ENCODE data around the gene ATP8B1. TPM values are rescaled to one million over a fixed set of nuclear protein-coding genes. Genes with fewer than 3 reads are reported as not detected.

ATP8B1 gene
- total and polyA plus RNA-seq, 4 donors: 3.9 to 22.0 (median 5.7) TPM

DNA sequence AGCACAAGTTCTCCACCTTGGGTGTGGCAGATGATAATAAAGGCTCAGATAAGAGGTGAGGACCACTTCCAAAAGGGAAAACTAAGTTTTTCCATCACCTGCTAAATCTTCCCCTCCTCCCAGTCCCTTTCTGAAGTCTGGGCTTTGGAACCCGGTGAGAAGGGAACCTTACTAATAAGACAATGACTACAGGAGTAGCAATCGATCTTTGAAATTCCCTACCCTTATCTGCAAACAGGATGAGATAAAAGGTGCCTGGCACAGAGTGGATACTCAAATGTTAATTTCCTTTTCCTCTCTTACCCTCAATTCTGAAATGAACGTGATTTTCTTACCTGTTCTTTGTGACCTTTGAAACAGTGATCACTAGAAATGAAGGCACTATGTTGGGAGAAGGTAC lies 111.8 kb downstream of the ATP8B1 start:
- Histone ChIP-seq H3K27ac (ENCODE audit: low read depth in 1 of 2, low read length in 2 of 2) (no peak overlapping the region), H3K9ac (ENCODE audit: low read depth in 1 of 2, low read length in 2 of 2) (no peak overlapping the region), H3K4me3 (ENCODE audit: low read depth in 1 of 3, low read length in 3 of 3) (no peak overlapping the region), H3K36me3 (ENCODE audit: control insufficient read depth in 4 of 4, insufficient read depth in 3 of 4, low read depth in 1 of 4, low read length in 3 of 4) (peaks cover 0 to 4% (median under 1%) of the 10 kb centered on the region in 4 donors), H3K27me3 (ENCODE audit: control insufficient read depth in 4 of 4, insufficient read depth in 4 of 4, low read length in 3 of 4) (no peaks in the 10 kb centered on the region), H3K4me1 (ENCODE audit: control insufficient read depth in 4 of 4, insufficient read depth in 4 of 4, low read length in 3 of 4) (peaks cover 0 to 3% (median under 1%) of the 10 kb centered on the region in 4 donors), H3K9me3 (ENCODE audit: control insufficient read depth in 4 of 4, low read length in 3 of 4) (no peaks in the 10 kb centered on the region)
- WGBS: 40% methylated on average over 3 of the region's 3 CpGs
- DNase-seq (ENCODE audit: low spot score): no peak
- TF ChIP-seq YY1 (IDR thresholded peaks at IDR 0.05): no peak
- TF ChIP-seq, protein P1, sequence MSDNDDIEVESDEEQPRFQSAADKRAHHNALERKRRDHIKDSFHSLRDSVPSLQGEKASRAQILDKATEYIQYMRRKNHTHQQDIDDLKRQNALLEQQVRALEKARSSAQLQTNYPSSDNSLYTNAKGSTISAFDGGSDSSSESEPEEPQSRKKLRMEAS (IDR thresholded peaks at IDR 0.05): no peak
- TF ChIP-seq EGR1 (IDR thresholded peaks at IDR 0.05; ENCODE audit: low read depth in 2 of 2): no peak
- TF ChIP-seq SP1 (IDR thresholded peaks at IDR 0.05): no peak
- no peak for TF ChIP-seq HNF4G (IDR thresholded peaks at IDR 0.05)
- TF ChIP-seq JUND (IDR thresholded peaks at IDR 0.05): no peak
- TF ChIP-seq, protein P2, sequence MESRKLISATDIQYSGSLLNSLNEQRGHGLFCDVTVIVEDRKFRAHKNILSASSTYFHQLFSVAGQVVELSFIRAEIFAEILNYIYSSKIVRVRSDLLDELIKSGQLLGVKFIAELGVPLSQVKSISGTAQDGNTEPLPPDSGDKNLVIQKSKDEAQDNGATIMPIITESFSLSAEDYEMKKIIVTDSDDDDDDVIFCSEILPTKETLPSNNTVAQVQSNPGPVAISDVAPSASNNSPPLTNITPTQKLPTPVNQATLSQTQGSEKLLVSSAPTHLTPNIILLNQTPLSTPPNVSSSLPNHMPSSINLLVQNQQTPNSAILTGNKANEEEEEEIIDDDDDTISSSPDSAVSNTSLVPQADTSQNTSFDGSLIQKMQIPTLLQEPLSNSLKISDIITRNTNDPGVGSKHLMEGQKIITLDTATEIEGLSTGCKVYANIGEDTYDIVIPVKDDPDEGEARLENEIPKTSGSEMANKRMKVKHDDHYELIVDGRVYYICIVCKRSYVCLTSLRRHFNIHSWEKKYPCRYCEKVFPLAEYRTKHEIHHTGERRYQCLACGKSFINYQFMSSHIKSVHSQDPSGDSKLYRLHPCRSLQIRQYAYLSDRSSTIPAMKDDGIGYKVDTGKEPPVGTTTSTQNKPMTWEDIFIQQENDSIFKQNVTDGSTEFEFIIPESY (IDR thresholded peaks at IDR 0.05): no peak
- TF ChIP-seq TAF1 (conservative IDR thresholded peaks at IDR 0.05): no peak
- TF ChIP-seq GABPA (IDR thresholded peaks at IDR 0.05 in 1 of 2, conservative IDR thresholded peaks at IDR 0.05 in 1 of 2): no peak
- TF ChIP-seq, protein P3, sequence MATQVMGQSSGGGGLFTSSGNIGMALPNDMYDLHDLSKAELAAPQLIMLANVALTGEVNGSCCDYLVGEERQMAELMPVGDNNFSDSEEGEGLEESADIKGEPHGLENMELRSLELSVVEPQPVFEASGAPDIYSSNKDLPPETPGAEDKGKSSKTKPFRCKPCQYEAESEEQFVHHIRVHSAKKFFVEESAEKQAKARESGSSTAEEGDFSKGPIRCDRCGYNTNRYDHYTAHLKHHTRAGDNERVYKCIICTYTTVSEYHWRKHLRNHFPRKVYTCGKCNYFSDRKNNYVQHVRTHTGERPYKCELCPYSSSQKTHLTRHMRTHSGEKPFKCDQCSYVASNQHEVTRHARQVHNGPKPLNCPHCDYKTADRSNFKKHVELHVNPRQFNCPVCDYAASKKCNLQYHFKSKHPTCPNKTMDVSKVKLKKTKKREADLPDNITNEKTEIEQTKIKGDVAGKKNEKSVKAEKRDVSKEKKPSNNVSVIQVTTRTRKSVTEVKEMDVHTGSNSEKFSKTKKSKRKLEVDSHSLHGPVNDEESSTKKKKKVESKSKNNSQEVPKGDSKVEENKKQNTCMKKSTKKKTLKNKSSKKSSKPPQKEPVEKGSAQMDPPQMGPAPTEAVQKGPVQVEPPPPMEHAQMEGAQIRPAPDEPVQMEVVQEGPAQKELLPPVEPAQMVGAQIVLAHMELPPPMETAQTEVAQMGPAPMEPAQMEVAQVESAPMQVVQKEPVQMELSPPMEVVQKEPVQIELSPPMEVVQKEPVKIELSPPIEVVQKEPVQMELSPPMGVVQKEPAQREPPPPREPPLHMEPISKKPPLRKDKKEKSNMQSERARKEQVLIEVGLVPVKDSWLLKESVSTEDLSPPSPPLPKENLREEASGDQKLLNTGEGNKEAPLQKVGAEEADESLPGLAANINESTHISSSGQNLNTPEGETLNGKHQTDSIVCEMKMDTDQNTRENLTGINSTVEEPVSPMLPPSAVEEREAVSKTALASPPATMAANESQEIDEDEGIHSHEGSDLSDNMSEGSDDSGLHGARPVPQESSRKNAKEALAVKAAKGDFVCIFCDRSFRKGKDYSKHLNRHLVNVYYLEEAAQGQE (IDR thresholded peaks at IDR 0.05): no peak
- TF ChIP-seq RAD21 (IDR thresholded peaks at IDR 0.05): no peak
- no peak for TF ChIP-seq FOXA2 (IDR thresholded peaks at IDR 0.05)
- no peak for TF ChIP-seq NR2F2 (IDR thresholded peaks at IDR 0.05)
- no peak for TF ChIP-seq HNF4A (conservative IDR thresholded peaks at IDR 0.05)
- no peak for TF ChIP-seq FOXA1 (IDR thresholded peaks at IDR 0.05)
- TF ChIP-seq RXRA (IDR thresholded peaks at IDR 0.05): no peak
- TF ChIP-seq, protein P4, sequence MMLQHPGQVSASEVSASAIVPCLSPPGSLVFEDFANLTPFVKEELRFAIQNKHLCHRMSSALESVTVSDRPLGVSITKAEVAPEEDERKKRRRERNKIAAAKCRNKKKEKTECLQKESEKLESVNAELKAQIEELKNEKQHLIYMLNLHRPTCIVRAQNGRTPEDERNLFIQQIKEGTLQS (IDR thresholded peaks at IDR 0.05): no peak
- TF ChIP-seq, protein P5, sequence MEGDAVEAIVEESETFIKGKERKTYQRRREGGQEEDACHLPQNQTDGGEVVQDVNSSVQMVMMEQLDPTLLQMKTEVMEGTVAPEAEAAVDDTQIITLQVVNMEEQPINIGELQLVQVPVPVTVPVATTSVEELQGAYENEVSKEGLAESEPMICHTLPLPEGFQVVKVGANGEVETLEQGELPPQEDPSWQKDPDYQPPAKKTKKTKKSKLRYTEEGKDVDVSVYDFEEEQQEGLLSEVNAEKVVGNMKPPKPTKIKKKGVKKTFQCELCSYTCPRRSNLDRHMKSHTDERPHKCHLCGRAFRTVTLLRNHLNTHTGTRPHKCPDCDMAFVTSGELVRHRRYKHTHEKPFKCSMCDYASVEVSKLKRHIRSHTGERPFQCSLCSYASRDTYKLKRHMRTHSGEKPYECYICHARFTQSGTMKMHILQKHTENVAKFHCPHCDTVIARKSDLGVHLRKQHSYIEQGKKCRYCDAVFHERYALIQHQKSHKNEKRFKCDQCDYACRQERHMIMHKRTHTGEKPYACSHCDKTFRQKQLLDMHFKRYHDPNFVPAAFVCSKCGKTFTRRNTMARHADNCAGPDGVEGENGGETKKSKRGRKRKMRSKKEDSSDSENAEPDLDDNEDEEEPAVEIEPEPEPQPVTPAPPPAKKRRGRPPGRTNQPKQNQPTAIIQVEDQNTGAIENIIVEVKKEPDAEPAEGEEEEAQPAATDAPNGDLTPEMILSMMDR (IDR thresholded peaks at IDR 0.05; ENCODE audit: low read depth, low read length, missing input control): no peak

Data from liver (tissue), 9 donors.